ENCODE measurements around the gene EEF1A2.

DNA sequence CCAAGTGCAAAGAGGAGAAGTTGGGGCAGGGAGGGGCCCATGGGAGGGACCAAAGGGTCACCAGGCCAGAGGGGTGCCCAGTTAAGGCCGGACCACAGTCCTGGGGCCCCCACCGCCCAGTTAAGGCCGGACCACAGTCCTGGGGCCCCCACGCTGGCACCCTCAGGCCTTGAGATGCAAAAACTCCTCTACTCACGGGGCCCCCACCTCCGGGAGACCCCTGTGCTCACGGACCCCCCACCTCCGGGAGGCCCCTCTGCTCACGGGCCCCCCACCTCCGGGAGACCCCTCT lies 43.4 kb downstream of the EEF1A2 start:
- TF ChIP-seq CTCF (IDR thresholded peaks at IDR 0.05; ENCODE audit: low read length) (no peak), EZH2 (optimal IDR thresholded peaks at IDR 0.05; ENCODE audit: low read depth, low read length) (no peak), EZH2phosphoT487 (IDR thresholded peaks at IDR 0.05; ENCODE audit: low read length) (no peak)

All from MM.1S (cell line).